NCI-H2107 treated with DMSO at 0.1 percent for 48 hours (cell line): ENCODE results near the gene RCC2.
"Not testable (repeated sequence)": the region's sequence is repeated elsewhere in the genome, so short reads cannot be mapped to it uniquely, and the experiment has no call there.

ENCODE experiments used
- DNase-seq: peaks from one replicate; lab custom pipeline; 2025; ENCODE audit not compliant: unreplicated experiment; lab: John Stamatoyannopoulos, UW

RCC2 gene

GRCh38 chr1:17420391-17420918 is 19.0 kb downstream of the RCC2 start:
- DNase-seq: no peak

GRCh38 chr1:17419626-17420328 is 19.7 kb downstream of the RCC2 start:
- no peak for DNase-seq

- DNase-seq: no peak
Observed at GRCh38 chr1:17416389-17416788, 23.1 kb downstream of the RCC2 start.

- DNase-seq: no peak
Observed at GRCh38 chr1:17414022-17414421, 25.5 kb downstream of the RCC2 start.

- no peak for DNase-seq
Observed at GRCh38 chr1:17412093-17412870, 27.2 kb downstream of the RCC2 start.

GRCh38 chr1:17409391-17409811 is 30.1 kb downstream of the RCC2 start:
- DNase-seq: no peak

GRCh38 chr1:17407786-17408514 is 31.5 kb downstream of the RCC2 start:
- DNase-seq: not testable (repeated sequence)

- not testable (repeated sequence) for DNase-seq
Observed at GRCh38 chr1:17406760-17407475, 32.6 kb downstream of the RCC2 start.

GRCh38 chr1:17405898-17406759 is 33.3 kb downstream of the RCC2 start:
- no peak for DNase-seq

GRCh38 chr1:17404820-17405219 is 34.7 kb downstream of the RCC2 start:
- no peak for DNase-seq

GRCh38 chr1:17404034-17404684 is 35.3 kb downstream of the RCC2 start:
- DNase-seq: no peak

- no peak for DNase-seq
Observed at GRCh38 chr1:17403081-17403480, 36.4 kb downstream of the RCC2 start.

GRCh38 chr1:17401841-17402240 is 37.6 kb downstream of the RCC2 start:
- no peak for DNase-seq

GRCh38 chr1:17400725-17401341 is 38.6 kb downstream of the RCC2 start:
- DNase-seq: no peak

GRCh38 chr1:17397910-17398695 is 41.4 kb downstream of the RCC2 start:
- DNase-seq: no peak

GRCh38 chr1:17393230-17393629 is 46.2 kb downstream of the RCC2 start:
- DNase-seq: no peak

GRCh38 chr1:17392199-17392740 is 47.2 kb downstream of the RCC2 start:
- no peak for DNase-seq

- DNase-seq: no peak
Observed at GRCh38 chr1:17381161-17381560, 58.3 kb downstream of the RCC2 start.
